Loucy (cell line): Measurements from ENCODE around the gene PTPA.
A peak's percentile ranks its signal among the peaks of the same experiment; 100 is the strongest.

Experiments
- H2AFZ ChIP-seq: fragments of 200-600 bp; sonication (generic); 2 replicates; pipeline ENCODE4 v1.6.0; 2016; ENCODE audit warnings: antibody characterized with exemption, mild to moderate bottlenecking, low read length, moderate library complexity
- H3F3A ChIP-seq: fragments of 200-600 bp; 2 replicates; pipeline ENCODE4 v1.6.0; 2016; ENCODE audit warnings: antibody characterized with exemption, low read depth, mild to moderate bottlenecking
- H3K27me3 ChIP-seq: fragments of 200-600 bp; sonication (generic); 2 replicates; pipeline ENCODE4 v1.6.1; 2014; ENCODE audit warnings: low read length, mild to moderate bottlenecking; ENCODE audit not compliant: insufficient read depth, poor library complexity, severe bottlenecking
- H3K36me3 ChIP-seq: fragments of 200-600 bp; sonication (generic); 2 replicates; pipeline ENCODE4 v1.6.1; 2016; ENCODE audit warnings: low read length; ENCODE audit not compliant: insufficient read depth
- H3K4me1 ChIP-seq: fragments of 200-600 bp; sonication (generic); 2 replicates; pipeline ENCODE4 v1.5.1; 2014; ENCODE audit warnings: low read length, mild to moderate bottlenecking; ENCODE audit not compliant: insufficient read depth, poor library complexity, severe bottlenecking
- H3K4me2 ChIP-seq: fragments of 200-600 bp; sonication (generic); 2 replicates; pipeline ENCODE4 v1.6.0; 2014; ENCODE audit warnings: antibody characterized with exemption, low read length, low read depth, mild to moderate bottlenecking; ENCODE audit not compliant: poor library complexity, severe bottlenecking
- H3K4me3 ChIP-seq: fragments of 200-600 bp; sonication (generic); 2 replicates; pipeline ENCODE4 v1.5.1; 2014; ENCODE audit warnings: low read length, mild to moderate bottlenecking, mixed read lengths; ENCODE audit not compliant: poor library complexity, severe bottlenecking
- H3K79me2 ChIP-seq: fragments of 200-600 bp; sonication (generic); 2 replicates; pipeline ENCODE4 v1.6.1; 2014; ENCODE audit warnings: low read length; ENCODE audit not compliant: insufficient read depth
- H3K9ac ChIP-seq: fragments of 200-600 bp; sonication (generic); 2 replicates; pipeline ENCODE4 v1.6.0; 2014; ENCODE audit warnings: mild to moderate bottlenecking, low read depth, low read length, moderate library complexity; ENCODE audit not compliant: poor library complexity, severe bottlenecking
- H3K9me2 ChIP-seq: fragments of 200-600 bp; sonication (generic); replicated peaks from 2 replicates; pipeline ENCODE4 v1.6.1; 2016; ENCODE audit warnings: low read depth, low read length, mixed read lengths
- H3K9me3 ChIP-seq: fragments of 200-600 bp; sonication (generic); 2 replicates; pipeline ENCODE4 v1.6.1; 2014; ENCODE audit warnings: mild to moderate bottlenecking, antibody characterized with exemption, low read length, low read depth; ENCODE audit not compliant: insufficient read depth
- H4K20me1 ChIP-seq: fragments of 200-600 bp; sonication (generic); 2 replicates; pipeline ENCODE4 v1.6.0; 2014; ENCODE audit warnings: antibody characterized with exemption, low read length, mild to moderate bottlenecking; ENCODE audit not compliant: insufficient read depth, poor library complexity, severe bottlenecking
- CTCF ChIP-seq: fragments of 200-600 bp; sonication (generic); conservative IDR thresholded peaks from 2 replicates; pipeline ENCODE4 v1.5.1; 2014; ENCODE audit warnings: mild to moderate bottlenecking, antibody characterized with exemption, low read length
- EZH2phosphoT487 ChIP-seq: fragments of 200-600 bp; IDR thresholded peaks from 2 replicates; pipeline ENCODE4 v1.6.1; 2018; ENCODE audit warnings: antibody characterized with exemption, mild to moderate bottlenecking, moderate library complexity, borderline replicate concordance

Gene PTPA

GRCh38 chr9:129138476-129139232 lies 27.4 kb downstream of the PTPA start:
- H3F3A ChIP-seq, result 0 out of 2 replicates have a peak, but pooled peaks cover 3% of the 10 kb centered on the region
- peaks cover 3% of the 10 kb centered on the region for H4K20me1 ChIP-seq
- no peaks in the 10 kb centered on the region for H3K9me2 ChIP-seq
- peaks cover 34% of the 10 kb centered on the region for H3K4me1 ChIP-seq
- no peaks in the 10 kb centered on the region for H3K9me3 ChIP-seq
- peaks cover 26% of the 10 kb centered on the region; the same call in 1 of the 2 replicates for H3K36me3 ChIP-seq
- H3K27me3 ChIP-seq, result no peaks in the 10 kb centered on the region
- H3K4me2 ChIP-seq, result no peak overlapping the region
- no peak overlapping the region for H2AFZ ChIP-seq
- H3K79me2 ChIP-seq, result peaks cover 19% of the 10 kb centered on the region
- TF ChIP-seq EZH2phosphoT487 (no peak), CTCF (no peak)
- H3K9ac ChIP-seq, result no peak overlapping the region
- H3K4me3 ChIP-seq, result no peak overlapping the region

GRCh38 chr9:129139233-129139992 lies 28.2 kb downstream of the PTPA start:
- Histone ChIP-seq H3K27me3 (no peaks in the 10 kb centered on the region), H3K4me2 (peak overlapping the region; percentile 80), H3K4me1 (peaks cover 37% of the 10 kb centered on the region), H3F3A (0 out of 2 replicates have a peak, but pooled peaks cover 3% of the 10 kb centered on the region), H3K9me2 (no peaks in the 10 kb centered on the region), H3K9me3 (no peaks in the 10 kb centered on the region), H3K36me3 (peaks cover 27% of the 10 kb centered on the region; the same call in 1 of the 2 replicates), H3K79me2 (peaks cover 19% of the 10 kb centered on the region), H3K4me3 (peak overlapping the region; percentile 82), H2AFZ (peak overlapping the region; percentile 40; the same call in 1 of the 2 replicates), H3K9ac (peak overlapping the region; percentile 100), H4K20me1 (peaks cover 3% of the 10 kb centered on the region)
- no peak for TF ChIP-seq EZH2phosphoT487
- TF ChIP-seq CTCF, result peak; percentile 69

GRCh38 chr9:129139993-129140396 lies 28.8 kb downstream of the PTPA start:
- peaks cover 22% of the 10 kb centered on the region; the same call in 1 of the 2 replicates for H3K36me3 ChIP-seq
- peak overlapping the region; percentile 82 for H3K4me3 ChIP-seq
- H3K4me1 ChIP-seq, result peaks cover 37% of the 10 kb centered on the region
- H3K9me3 ChIP-seq, result no peaks in the 10 kb centered on the region
- TF ChIP-seq CTCF, result no peak
- TF ChIP-seq EZH2phosphoT487, result no peak
- peak overlapping the region; percentile 80 for H3K4me2 ChIP-seq
- H3K27me3 ChIP-seq, result no peaks in the 10 kb centered on the region
- peaks cover 3% of the 10 kb centered on the region for H4K20me1 ChIP-seq
- H2AFZ ChIP-seq, result 0 out of 2 replicates have a peak overlapping the region, but pooled peaks have one; percentile 40
- peaks cover 19% of the 10 kb centered on the region for H3K79me2 ChIP-seq
- 0 out of 2 replicates have a peak, but pooled peaks cover 3% of the 10 kb centered on the region for H3F3A ChIP-seq
- H3K9me2 ChIP-seq, result no peaks in the 10 kb centered on the region
- H3K9ac ChIP-seq, result peak overlapping the region; percentile 100
